GM19452 (cell line): ENCODE results near the gene RFPL3.
"Not testable (repeated sequence)": the region's sequence is repeated elsewhere in the genome, so short reads cannot be mapped to it uniquely, and the experiment has no call there.

ENCODE experiments used
- ATAC-seq: cut with Tn5 transposase; IDR thresholded peaks from one replicate; pipeline ENCODE4 v1.9.1; 2021; ENCODE audit not compliant: unreplicated experiment

The RFPL3 gene

GRCh38 chr22:32329202-32329645 lies 28.4 kb upstream of the RFPL3 start:
- no peak for ATAC-seq

GRCh38 chr22:32331236-32331917 lies 26.3 kb upstream of the RFPL3 start:
- no peak for ATAC-seq

- no peak for ATAC-seq
These were observed 25.5 kb upstream of the RFPL3 start for GRCh38 chr22:32331918-32332725.

- no peak for ATAC-seq
These were observed 24.4 kb upstream of the RFPL3 start for GRCh38 chr22:32333141-32333768.

DNA sequence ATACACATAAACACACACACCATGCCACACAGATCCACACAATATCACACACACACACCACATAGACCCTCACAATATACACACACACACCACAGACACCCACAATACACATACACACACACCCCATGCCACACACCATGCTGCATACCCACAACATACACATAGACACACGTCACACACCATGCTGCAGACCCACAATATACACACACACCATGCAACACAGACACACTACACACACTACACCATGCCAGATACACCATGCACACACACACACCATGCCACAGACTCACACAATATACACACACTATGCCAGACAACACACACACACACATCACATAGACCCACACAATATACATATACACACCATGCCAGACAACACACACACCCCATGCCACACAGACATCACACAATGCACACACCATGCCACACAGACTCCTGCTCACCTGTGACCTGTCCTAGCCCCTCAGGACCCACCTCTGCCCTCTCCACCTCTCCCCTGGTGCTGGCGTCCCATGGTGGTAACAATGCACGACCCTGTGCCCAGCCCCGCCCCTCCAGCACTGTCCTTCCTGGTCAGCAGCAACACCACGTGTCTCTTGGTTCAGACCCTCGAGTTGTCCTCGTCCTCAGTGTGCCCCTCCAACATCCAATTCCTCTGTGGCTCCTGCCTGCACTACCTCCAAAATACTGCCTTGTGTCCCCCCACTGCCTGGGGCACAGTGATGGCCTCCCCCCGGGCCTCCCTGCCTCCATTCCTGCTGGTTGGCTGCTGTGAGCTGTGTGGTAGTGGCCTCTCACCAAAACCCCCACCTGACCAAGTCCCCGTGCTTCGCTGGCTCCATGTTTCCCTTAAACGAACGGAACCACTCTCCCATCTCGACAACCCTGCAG lies 23.7 kb upstream of the RFPL3 start:
- no peak for ATAC-seq

- ATAC-seq = no peak
These were observed 22.9 kb upstream of the RFPL3 start for GRCh38 chr22:32334660-32335365.

GRCh38 chr22:32335471-32335870 lies 22.2 kb upstream of the RFPL3 start:
- no peak for ATAC-seq

- no peak for ATAC-seq
These were observed 21.5 kb upstream of the RFPL3 start for GRCh38 chr22:32336121-32336603.

DNA sequence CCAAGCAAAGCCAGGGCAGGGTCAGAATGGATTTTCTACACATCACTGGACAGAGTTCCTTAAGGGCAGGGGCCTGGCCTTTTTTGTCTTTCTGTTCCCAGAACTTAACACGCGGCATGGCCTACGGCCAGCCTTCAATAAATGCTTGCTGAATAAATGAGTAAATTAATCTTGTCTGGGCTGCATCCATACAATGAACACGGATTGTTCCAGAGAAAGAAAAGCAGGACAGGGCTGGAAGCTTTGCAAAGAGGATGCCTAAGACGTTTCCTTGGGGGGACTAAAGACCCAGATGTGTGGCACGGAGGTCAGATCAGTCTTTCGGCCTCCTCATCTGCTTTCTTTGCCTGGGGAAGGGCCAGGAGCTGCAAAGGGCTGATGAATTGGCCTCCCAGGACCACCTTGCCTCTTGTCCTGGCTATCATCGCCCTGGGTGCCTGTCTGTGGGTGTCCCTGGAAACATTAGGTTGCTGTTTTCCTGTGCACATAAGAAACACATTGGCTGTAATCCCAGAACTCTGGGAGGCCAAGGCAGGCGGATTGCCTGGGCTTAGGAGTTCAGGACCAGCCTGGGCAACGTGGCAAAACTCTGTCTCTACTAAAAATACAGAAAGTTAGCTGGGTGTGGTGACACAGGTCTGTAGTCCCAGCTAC lies 20.8 kb upstream of the RFPL3 start:
- ATAC-seq = no peak

GRCh38 chr22:32337425-32337824 lies 20.2 kb upstream of the RFPL3 start:
- ATAC-seq = not testable (repeated sequence)

GRCh38 chr22:32338757-32339156 lies 18.9 kb upstream of the RFPL3 start:
- no peak for ATAC-seq

- no peak for ATAC-seq
These were observed 18.3 kb upstream of the RFPL3 start for GRCh38 chr22:32339190-32340012.

DNA sequence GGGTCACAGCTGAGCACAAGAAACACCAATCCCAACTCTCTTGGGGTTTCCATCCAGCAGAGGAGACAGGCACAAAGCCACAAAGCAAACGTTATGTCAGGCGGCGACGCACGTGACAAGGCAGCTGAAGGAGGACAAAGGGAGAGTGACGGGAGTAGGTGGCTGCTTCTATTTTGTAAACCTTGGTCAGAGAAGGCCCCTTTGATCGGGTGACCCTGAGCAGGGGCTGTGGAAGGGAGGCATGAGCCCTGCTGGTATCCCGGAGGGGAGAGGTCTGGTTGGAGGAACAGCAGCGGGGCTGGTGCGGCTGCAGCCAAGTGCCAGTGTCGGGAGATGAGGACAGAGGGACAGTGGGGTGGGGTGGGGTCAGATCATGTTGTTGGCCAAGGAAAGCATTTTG lies 17.3 kb upstream of the RFPL3 start:
- no peak for ATAC-seq

DNA sequence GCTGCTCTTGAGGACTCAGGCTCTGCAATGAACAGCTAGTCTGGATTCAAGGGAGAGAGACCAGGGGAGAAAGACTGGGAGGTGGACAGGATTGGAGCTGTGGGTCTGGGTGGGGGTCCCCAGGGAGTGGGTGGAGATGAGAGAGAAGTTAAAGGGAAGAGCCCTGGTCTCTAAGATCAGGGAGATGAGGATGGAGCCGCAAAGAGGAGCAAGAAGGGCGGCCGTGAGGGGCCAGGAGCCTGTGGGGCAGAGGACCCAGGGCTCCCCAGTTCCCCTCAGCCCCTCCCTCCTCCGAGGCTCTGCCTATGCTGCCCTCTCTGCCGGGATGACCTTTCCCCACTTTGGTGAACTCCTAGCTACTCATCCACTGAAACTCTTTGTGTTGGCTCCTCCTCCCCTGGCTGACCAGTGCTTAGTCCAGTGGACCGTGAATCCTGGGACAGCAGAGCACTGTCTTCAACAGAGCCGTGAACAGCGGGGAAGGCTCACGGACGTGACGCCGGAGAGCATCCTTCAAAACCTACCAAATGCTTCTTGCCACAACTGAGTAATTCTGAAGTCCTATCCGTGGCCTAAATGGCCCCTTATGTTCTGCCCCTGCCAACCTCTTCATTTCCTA lies 16.4 kb upstream of the RFPL3 start:
- no peak for ATAC-seq

DNA sequence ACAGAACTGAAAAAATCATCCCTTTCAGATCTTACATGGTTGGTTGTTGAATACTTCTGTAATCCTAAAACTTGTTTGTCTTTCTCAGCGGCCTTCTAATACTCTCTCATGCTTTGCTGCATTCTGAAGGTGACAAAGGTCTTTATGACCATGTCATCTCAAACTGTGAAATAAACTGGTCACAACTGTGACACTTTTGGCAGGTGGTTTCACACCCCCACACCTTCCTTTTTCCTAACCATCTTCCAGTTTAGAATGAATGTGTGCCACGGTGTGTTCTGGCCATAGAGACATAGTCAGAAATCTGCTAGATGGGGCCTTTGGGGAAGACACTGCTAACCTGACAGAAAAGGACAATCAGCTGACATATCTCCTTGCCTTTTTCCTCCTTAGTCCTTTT lies 14.7 kb upstream of the RFPL3 start:
- no peak for ATAC-seq

DNA sequence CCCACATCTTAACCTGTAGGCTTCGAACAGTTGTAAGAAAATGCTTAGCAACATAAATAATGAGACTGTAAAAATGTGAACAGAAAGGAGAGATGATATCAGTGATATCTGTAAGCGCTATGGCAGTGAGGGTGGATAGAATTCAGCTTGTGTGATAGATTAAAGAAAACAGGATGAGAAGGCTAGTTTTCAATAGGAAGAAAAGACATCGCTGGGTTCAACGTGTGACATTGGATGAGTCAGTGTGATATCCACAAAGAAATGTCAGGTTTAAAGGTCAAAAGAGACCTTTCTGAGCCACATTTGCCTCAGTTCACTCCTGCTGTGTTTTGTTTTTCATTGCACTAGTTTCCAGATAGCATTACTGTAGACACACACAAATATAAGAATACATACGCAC lies 13.7 kb upstream of the RFPL3 start:
- no peak for ATAC-seq

DNA sequence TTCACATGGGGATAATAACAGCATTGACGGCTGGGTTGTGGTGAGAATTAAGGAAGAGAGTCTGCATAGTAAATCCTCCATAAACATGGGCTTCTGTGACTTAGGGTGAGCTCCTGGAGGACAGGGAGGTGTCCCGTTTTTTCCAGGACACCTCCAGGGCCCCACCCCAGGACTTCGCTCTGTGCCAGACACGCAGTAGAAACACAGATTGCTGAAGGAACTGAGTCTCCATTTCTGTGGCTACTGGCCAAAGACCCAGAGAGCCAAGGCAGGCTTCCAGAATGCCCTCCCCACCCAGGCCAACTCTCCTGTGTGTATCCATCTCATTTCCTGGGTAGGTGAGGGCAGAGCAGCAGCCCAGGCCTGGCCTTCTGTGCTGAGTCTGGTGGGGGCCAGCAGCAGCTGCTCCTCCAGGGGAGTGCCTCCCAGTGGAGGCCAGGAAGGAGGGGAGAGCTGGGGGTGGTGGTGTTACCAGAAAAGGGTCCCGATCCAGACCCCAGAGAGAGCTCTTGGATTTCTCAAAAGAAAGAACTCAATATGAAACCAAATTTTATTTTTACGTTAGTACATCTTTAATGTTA lies 9.5 kb upstream of the RFPL3 start:
- no peak for ATAC-seq

DNA sequence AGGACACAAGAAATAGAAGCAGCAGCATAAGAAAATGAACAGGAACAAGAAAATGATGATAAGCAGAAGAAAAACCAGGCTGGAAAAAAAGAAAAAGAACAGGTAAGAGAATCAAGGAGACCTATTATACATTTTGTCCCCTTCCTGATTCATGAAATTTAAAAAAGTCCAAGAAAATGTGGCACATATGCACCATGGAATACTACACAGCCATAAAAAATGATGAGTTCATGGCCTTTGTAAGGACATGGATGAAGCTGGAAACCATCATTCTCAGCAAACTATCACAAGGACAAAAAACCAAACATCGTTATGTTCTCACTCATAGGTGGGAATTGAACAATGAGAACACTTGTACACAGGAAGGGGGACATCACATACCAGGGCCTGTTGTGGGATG lies 5.8 kb upstream of the RFPL3 start:
- ATAC-seq = not testable (repeated sequence)
